ENCODE data around the gene GRAMD1B.
"Not testable (repeated sequence)": the region's sequence is repeated elsewhere in the genome, so short reads cannot be mapped to it uniquely, and the experiment has no call there.

The GRAMD1B gene

DNA sequence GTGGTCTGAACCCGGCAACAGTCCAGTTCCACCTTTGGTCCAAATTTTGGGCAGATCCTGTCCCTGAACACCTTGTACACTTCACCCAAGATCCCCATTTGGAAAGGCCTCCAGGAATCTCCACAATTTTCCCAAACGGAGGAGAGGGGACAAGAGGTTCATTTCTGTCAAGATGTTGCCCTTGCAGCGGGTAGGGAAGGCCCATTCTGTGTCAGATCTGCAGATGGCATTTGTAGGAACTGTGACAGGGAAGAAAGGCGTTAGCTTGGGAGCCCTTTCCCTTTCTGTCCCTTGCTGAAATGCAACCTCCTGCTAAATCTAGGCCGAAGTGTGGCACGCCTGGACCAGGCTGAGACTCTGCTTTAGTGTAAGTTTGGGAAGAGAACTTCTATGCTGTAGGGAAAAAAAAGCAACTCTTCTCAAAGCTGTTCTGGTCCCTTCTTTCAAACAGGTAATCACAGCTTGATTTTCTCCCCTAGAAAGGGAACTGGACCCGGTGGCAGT lies 138.3 kb downstream of the GRAMD1B start:
- H3K36me3 Mint-ChIP-seq: no peaks in the 10 kb centered on the region
- H3K9me3 Mint-ChIP-seq: no peaks in the 10 kb centered on the region
- H3K4me3 Mint-ChIP-seq: no peak overlapping the region
- no peak overlapping the region for H3K27ac Mint-ChIP-seq
- no peaks in the 10 kb centered on the region for H3K4me1 Mint-ChIP-seq
- no peak for ATAC-seq (replicated peaks)
- H3K27me3 Mint-ChIP-seq: no peaks in the 10 kb centered on the region
- DNase-seq: no peak

GRCh38 chr11:123569393-123569792 lies 139.3 kb downstream of the GRAMD1B start:
- Mint-ChIP-seq H3K9me3 (no peaks in the 10 kb centered on the region), H3K4me1 (no peaks in the 10 kb centered on the region), H3K4me3 (no peak overlapping the region), H3K27me3 (peaks cover 0 to 3% of the 10 kb centered on the region in 2 donors), H3K36me3 (no peaks in the 10 kb centered on the region), H3K27ac (no peak overlapping the region)
- DNase-seq (no peak), ATAC-seq (replicated peaks) (no peak)

- ATAC-seq (replicated peaks): no peak
- no peak for DNase-seq
- no peak overlapping the region for H3K4me3 Mint-ChIP-seq
- H3K9me3 Mint-ChIP-seq: no peaks in the 10 kb centered on the region
- peaks cover 0 to under 1% of the 10 kb centered on the region in 2 donors for H3K4me1 Mint-ChIP-seq
- no peaks in the 10 kb centered on the region for H3K36me3 Mint-ChIP-seq
- H3K27me3 Mint-ChIP-seq: peaks cover 2 to 13% of the 10 kb centered on the region in 2 donors
- no peak overlapping the region for H3K27ac Mint-ChIP-seq
Measured at GRCh38 chr11:123570939-123571580, 141.0 kb downstream of the GRAMD1B start.

DNA sequence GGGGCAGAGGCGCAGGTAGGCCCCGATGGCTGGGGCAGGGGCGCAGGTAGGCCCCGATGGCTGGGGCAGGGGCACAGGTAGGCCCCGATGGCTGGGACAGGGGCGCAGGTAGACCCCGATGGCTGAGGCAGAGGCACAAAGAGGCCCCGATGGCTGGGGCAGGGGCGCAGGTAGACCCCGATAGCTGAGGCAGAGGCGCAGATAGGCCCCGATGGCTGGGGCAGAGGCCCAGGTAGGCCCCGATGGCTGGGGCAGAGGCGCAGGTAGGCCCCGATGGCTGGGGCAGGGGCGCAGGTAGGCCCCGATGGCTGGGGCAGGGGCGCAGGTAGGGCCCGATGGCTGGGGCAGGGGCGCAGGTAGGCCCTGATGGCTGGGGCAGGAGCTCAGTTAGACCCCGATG lies 142.7 kb downstream of the GRAMD1B start:
- H3K27ac Mint-ChIP-seq; ATAC-seq (replicated peaks); H3K4me3 Mint-ChIP-seq; H3K9me3 Mint-ChIP-seq; H3K36me3 Mint-ChIP-seq; DNase-seq: not testable (repeated sequence)
- Mint-ChIP-seq H3K27me3 (peaks cover 7 to 17% of the 10 kb centered on the region in 2 donors), H3K4me1 (peaks cover 3 to 14% of the 10 kb centered on the region in 2 donors)

- H3K27me3 Mint-ChIP-seq: peaks cover 7 to 17% of the 10 kb centered on the region in 2 donors
- DNase-seq: no peak
- no peak overlapping the region for H3K27ac Mint-ChIP-seq
- H3K36me3 Mint-ChIP-seq: no peaks in the 10 kb centered on the region
- H3K4me1 Mint-ChIP-seq: peaks cover 3 to 14% of the 10 kb centered on the region in 2 donors
- ATAC-seq (replicated peaks): no peak
- no peaks in the 10 kb centered on the region for H3K9me3 Mint-ChIP-seq
- no peak overlapping the region for H3K4me3 Mint-ChIP-seq
Measured at GRCh38 chr11:123573286-123573685, 143.2 kb downstream of the GRAMD1B start.

GRCh38 chr11:123575441-123575840 lies 145.4 kb downstream of the GRAMD1B start:
- Mint-ChIP-seq H3K27me3 (peaks cover 10 to 17% of the 10 kb centered on the region in 2 donors), H3K4me1 (peaks cover 4 to 16% of the 10 kb centered on the region in 2 donors), H3K27ac (no peak overlapping the region), H3K9me3 (no peaks in the 10 kb centered on the region), H3K4me3 (no peak overlapping the region), H3K36me3 (no peaks in the 10 kb centered on the region)
- DNase-seq (no peak), ATAC-seq (replicated peaks) (no peak)

DNA sequence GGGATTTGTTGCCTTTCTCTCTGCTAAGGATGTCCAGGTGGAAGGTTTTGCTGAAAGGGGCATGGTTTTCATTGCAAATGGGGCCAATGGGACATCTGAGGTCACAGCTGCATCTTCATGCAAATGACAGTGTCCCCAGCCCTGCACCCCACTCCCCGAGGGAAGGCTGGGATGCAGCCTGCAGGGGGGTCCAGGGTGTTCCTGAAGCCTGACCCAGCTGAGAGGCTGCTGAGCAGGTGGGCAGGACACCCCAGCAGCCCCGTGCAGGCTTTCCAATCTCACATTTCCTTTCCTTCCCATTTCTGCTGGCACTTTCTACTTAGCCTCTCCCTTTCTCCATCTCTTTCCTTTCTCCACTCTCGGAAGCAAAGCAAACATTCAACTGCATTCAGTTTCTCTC lies 146.0 kb downstream of the GRAMD1B start:
- H3K36me3 Mint-ChIP-seq: no peaks in the 10 kb centered on the region
- peaks cover 6 to 23% of the 10 kb centered on the region in 2 donors for H3K4me1 Mint-ChIP-seq
- H3K4me3 Mint-ChIP-seq: no peak overlapping the region
- no peaks in the 10 kb centered on the region for H3K9me3 Mint-ChIP-seq
- no peak for ATAC-seq (replicated peaks)
- DNase-seq: no peak
- no peak overlapping the region for H3K27ac Mint-ChIP-seq
- peaks cover 16 to 17% of the 10 kb centered on the region in 2 donors for H3K27me3 Mint-ChIP-seq

DNA sequence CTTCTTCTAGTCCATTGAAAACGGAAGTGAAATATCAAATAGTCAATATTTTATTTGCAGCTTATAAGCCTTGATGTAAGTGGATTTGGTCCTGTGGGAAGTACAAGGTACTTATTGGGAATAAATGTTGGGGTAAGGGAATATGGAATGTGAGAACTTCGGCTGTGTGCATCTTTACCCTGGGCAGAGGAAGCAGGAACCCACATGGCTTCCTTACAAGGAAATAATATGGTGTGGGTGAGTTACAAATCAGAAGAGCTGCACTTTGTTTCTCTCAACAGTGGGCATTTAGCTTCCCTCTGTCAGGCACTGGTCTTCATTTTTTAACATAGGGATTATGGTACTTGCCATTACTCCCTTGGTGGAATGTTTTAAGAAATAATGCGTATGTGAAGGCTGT lies 146.4 kb downstream of the GRAMD1B start:
- Mint-ChIP-seq H3K9me3 (no peaks in the 10 kb centered on the region), H3K27me3 (peaks cover 17 to 19% of the 10 kb centered on the region in 2 donors), H3K27ac (no peak overlapping the region), H3K4me1 (peaks cover 6 to 25% of the 10 kb centered on the region in 2 donors), H3K36me3 (no peaks in the 10 kb centered on the region), H3K4me3 (no peak overlapping the region)
- no peak for ATAC-seq (replicated peaks)
- no peak for DNase-seq

GRCh38 chr11:123577081-123577598 lies 147.1 kb downstream of the GRAMD1B start:
- peaks cover 17 to 19% of the 10 kb centered on the region in 2 donors for H3K27me3 Mint-ChIP-seq
- DNase-seq: peak; percentile 47
- no peaks in the 10 kb centered on the region for H3K36me3 Mint-ChIP-seq
- no peak overlapping the region for H3K4me3 Mint-ChIP-seq
- H3K27ac Mint-ChIP-seq: no peak overlapping the region
- peaks cover 6 to 25% of the 10 kb centered on the region in 2 donors for H3K4me1 Mint-ChIP-seq
- no peaks in the 10 kb centered on the region for H3K9me3 Mint-ChIP-seq
- ATAC-seq (replicated peaks): peak; percentile 58 to 63

DNA sequence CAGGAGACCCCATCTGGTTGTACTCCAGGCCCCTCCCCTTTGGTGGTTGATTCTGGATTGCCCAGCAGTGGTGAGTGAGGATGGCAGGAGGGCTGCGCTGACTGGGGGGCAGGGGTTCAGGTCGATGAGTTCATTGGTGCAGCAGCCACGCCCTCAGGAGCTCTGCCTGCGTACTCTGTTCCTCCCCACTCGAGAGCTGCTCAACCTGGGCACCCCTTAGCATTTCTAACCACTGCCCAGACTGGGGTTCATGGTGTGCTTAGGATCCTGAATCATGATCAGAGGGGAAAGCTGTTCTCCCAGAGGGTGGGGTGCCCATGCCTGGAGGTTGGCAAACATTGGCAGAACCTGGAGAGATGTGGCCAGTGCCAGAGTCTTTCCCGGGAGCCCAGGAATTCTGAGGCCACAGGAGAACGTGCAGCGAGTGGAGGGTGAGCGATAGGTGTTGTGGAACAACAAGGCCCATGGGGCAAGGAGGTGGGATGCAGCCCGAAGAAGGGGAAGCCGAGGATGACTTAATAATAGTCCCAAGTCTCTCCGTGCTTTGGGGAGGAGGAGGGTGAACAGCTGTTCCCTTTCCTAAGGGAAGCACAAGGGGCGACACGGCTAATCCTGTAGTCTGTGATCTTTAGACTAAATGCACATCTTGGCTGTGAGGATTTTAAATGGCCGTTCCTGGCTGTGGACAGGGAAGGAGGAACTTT lies 148.9 kb downstream of the GRAMD1B start:
- H3K27ac Mint-ChIP-seq: no peak overlapping the region
- ATAC-seq (replicated peaks): no peak
- peaks cover 6 to 25% of the 10 kb centered on the region in 2 donors for H3K4me1 Mint-ChIP-seq
- H3K4me3 Mint-ChIP-seq: no peak overlapping the region
- H3K36me3 Mint-ChIP-seq: no peaks in the 10 kb centered on the region
- H3K9me3 Mint-ChIP-seq: no peaks in the 10 kb centered on the region
- no peak for DNase-seq
- H3K27me3 Mint-ChIP-seq: peaks cover 17 to 19% of the 10 kb centered on the region in 2 donors

GRCh38 chr11:123579482-123579812 lies 149.4 kb downstream of the GRAMD1B start:
- H3K27me3 Mint-ChIP-seq: peaks cover 14 to 19% of the 10 kb centered on the region in 2 donors
- H3K36me3 Mint-ChIP-seq: no peaks in the 10 kb centered on the region
- H3K4me3 Mint-ChIP-seq: no peak overlapping the region
- H3K27ac Mint-ChIP-seq: no peak overlapping the region
- no peak for DNase-seq
- H3K9me3 Mint-ChIP-seq: no peaks in the 10 kb centered on the region
- no peak for ATAC-seq (replicated peaks)
- H3K4me1 Mint-ChIP-seq: peaks cover 6 to 25% of the 10 kb centered on the region in 2 donors

GRCh38 chr11:123580137-123580536 lies 150.1 kb downstream of the GRAMD1B start:
- Mint-ChIP-seq H3K36me3 (no peaks in the 10 kb centered on the region), H3K4me1 (peaks cover 6 to 25% of the 10 kb centered on the region in 2 donors), H3K27me3 (peaks cover 7 to 19% of the 10 kb centered on the region in 2 donors), H3K9me3 (no peaks in the 10 kb centered on the region), H3K4me3 (no peak overlapping the region), H3K27ac (no peak overlapping the region)
- DNase-seq (no peak), ATAC-seq (replicated peaks) (peak in 1 of 2 donors; percentile 5)

DNA sequence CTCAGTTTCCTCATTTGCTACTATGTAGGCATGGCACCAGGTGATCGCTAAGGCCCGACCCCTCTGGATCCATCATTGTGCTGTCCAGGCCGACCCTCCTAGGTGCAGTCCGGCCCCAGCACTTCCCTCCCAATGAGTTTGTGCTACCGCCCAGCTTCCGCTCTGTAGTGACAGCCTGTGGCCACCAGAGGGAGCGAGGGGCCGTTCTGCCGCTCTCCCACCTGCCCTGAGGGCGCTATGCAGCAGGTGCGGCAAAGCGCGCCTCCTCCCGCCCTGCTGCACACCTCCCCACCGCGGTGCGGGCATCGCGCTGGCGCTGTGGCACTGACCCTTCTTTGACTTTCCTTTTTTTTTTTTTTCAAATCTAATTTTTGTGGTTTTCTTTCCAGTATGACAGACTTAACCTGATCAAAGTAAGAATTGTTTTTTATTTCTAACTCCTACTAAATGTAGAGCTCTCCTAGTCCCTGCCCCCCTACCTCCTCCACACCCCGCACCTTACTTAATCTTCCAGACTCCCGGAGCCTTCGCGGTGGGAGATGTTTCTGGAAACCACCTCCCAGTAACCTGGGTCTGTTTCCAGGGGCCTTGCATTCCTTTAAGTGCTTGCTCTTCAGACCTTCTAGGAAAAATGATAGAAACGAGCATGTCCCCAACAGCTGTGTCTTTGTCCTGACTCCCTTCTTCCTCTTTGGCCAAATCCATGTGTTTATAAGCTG lies 150.6 kb downstream of the GRAMD1B start:
- peaks cover 7 to 19% of the 10 kb centered on the region in 2 donors for H3K27me3 Mint-ChIP-seq
- DNase-seq (peak; percentile 52), ATAC-seq (replicated peaks) (peak; percentile 85 to 86)
- no peaks in the 10 kb centered on the region for H3K36me3 Mint-ChIP-seq
- peaks cover 6 to 25% of the 10 kb centered on the region in 2 donors for H3K4me1 Mint-ChIP-seq
- no peaks in the 10 kb centered on the region for H3K9me3 Mint-ChIP-seq
- H3K27ac Mint-ChIP-seq: no peak overlapping the region
- H3K4me3 Mint-ChIP-seq: no peak overlapping the region

- no peak overlapping the region for H3K27ac Mint-ChIP-seq
- peaks cover 2 to 17% of the 10 kb centered on the region in 2 donors for H3K4me1 Mint-ChIP-seq
- no peak for ATAC-seq (replicated peaks)
Measured at GRCh38 chr11:123581651-123582399, 151.8 kb downstream of the GRAMD1B start.

More at GRCh38 chr11:123581651-123582399, 151.8 kb downstream of the GRAMD1B start:
- Mint-ChIP-seq H3K9me3 (no peaks in the 10 kb centered on the region), H3K4me3 (no peak overlapping the region), H3K27me3 (peaks cover 0 to 12% of the 10 kb centered on the region in 2 donors), H3K36me3 (no peaks in the 10 kb centered on the region)
- no peak for DNase-seq
